K562 (cell line): ENCODE data around the gene MLLT3. TPM values are rescaled to one million over a fixed set of nuclear protein-coding genes. Genes with fewer than 3 reads are reported as not detected.

Experiments
- ATAC-seq: fragments of 200-7000 bp; cut with Tn5 transposase; 3 replicates; pipeline ENCODE4 v1.9.1; 2020; ENCODE audit warnings: moderate library complexity
- BruUV-seq: library from RNA; stranded (reverse); fragments of 400-500 nt; replicated peaks from 2 replicates; lab custom pipeline; 2021; lab: Mats Ljungman, UMichigan
- CTCF ChIA-PET: fragments of 300-600 bp; formaldehyde crosslinking; extraction: SDS; loops from one replicate; lab custom pipeline; 2021; ENCODE audit warnings: low intra/inter-chr PET ratio; lab: Yijun Ruan, JAX
- POLR2A ChIA-PET: fragments of 300-600, 350-650 bp; sonication (Branson Sonifier 250); formaldehyde crosslinking; extraction: SDS; loops from one replicate; lab custom pipeline; 2021; ENCODE audit warnings: antibody characterized with exemption, inconsistent platforms; lab: Yijun Ruan, JAX
- DNase-seq, 4 experiments: peaks; one replicate each; pipeline versions ENCODE4 v3.0.0 to v3.0.0-alpha.2; 2011 to 2018; ENCODE audit warnings: low spot score in 3 of 4, mixed read lengths in 3 of 4; ENCODE audit errors: extremely low read depth in 1 of 4
- FAIRE-seq: peaks from 2 replicates; lab custom pipeline; 2011; peaks lifted over from hg19 to GRCh38; lab: Jason Lieb, UNC
- H2AFZ ChIP-seq: 2 replicates; pipeline ENCODE4 v1.6.0; 2011; ENCODE audit warnings: low read depth, low read length, control low read depth, inconsistent platforms
- H3K27ac ChIP-seq: fragments of 200-600 bp; 3 replicates; pipeline ENCODE4 v1.8.0; 2011; ENCODE audit warnings: low read depth, mild to moderate bottlenecking, control low read depth, inconsistent platforms, low read length, moderate library complexity, mixed read lengths; ENCODE audit errors: extremely low read depth
- H3K27me3 ChIP-seq, 2 experiments: fragments of 300-600 bp in 1 of 2; 2 replicates in 1 of 2; 3 replicates in 1 of 2; pipeline versions ENCODE4 v1.6.0 to v1.8.0; 2011; ENCODE audit warnings: inconsistent platforms in 2 of 2, low read length in 2 of 2, mild to moderate bottlenecking in 1 of 2, mixed read lengths in 1 of 2, moderate library complexity in 1 of 2; ENCODE audit not compliant: control insufficient read depth in 2 of 2, insufficient read depth in 2 of 2
- H3K36me3 ChIP-seq: fragments of 300-600 bp; 3 replicates; pipeline ENCODE4 v1.8.0; 2011; ENCODE audit warnings: mild to moderate bottlenecking, low read length, inconsistent platforms; ENCODE audit not compliant: control insufficient read depth, insufficient read depth
- H3K4me1 ChIP-seq, 2 experiments: fragments of 200-600 bp in 1 of 2; replicated peaks in 1 of 2; 2 replicates in 1 of 2; 3 replicates in 1 of 2; pipeline versions ENCODE4 v1.5.1 to v1.8.0; 2011; ENCODE audit warnings: inconsistent platforms in 2 of 2, low read length in 2 of 2, mild to moderate bottlenecking in 1 of 2, mixed read lengths in 1 of 2, moderate library complexity in 1 of 2; ENCODE audit not compliant: control insufficient read depth in 2 of 2, insufficient read depth in 2 of 2
- H3K4me2 ChIP-seq: 2 replicates; pipeline ENCODE4 v1.6.1; 2011; ENCODE audit warnings: low read length, control low read depth, inconsistent platforms, mixed read lengths; ENCODE audit not compliant: insufficient read depth
- H3K4me3 ChIP-seq: fragments of 200-600 bp; sonication (generic), shearing (Covaris generic); 2 replicates; pipeline ENCODE4 v1.5.1; 2016; ENCODE audit warnings: control low read depth, inconsistent platforms
- H3K79me2 ChIP-seq: fragments of 200-600 bp; 3 replicates; pipeline ENCODE4 v1.8.0; 2011; ENCODE audit warnings: low read length, inconsistent platforms; ENCODE audit not compliant: control insufficient read depth, insufficient read depth
- H3K9ac ChIP-seq, 2 experiments: 2 replicates each; pipeline versions ENCODE4 v1.6.0 to v1.6.1; 2011; ENCODE audit warnings: low read depth in 2 of 2, low read length in 2 of 2, control low read depth in 1 of 2, inconsistent platforms in 1 of 2, mild to moderate bottlenecking in 1 of 2, mixed read lengths in 1 of 2; ENCODE audit not compliant: insufficient read depth in 1 of 2
- H3K9me1 ChIP-seq: one replicate; pipeline ENCODE4 v1.6.0; 2011; ENCODE audit warnings: inconsistent platforms, mild to moderate bottlenecking, low read length, moderate library complexity; ENCODE audit not compliant: control insufficient read depth, insufficient read depth
- H3K9me3 ChIP-seq: replicated peaks from 2 replicates; pipeline ENCODE4 v1.5.1; 2011; ENCODE audit warnings: low read depth, low read length, inconsistent platforms; ENCODE audit not compliant: control insufficient read depth, insufficient read depth
- H4K20me1 ChIP-seq: replicated peaks from 2 replicates; pipeline ENCODE4 v1.6.1; 2011; ENCODE audit warnings: low read length, inconsistent platforms, mixed read lengths; ENCODE audit not compliant: control insufficient read depth, insufficient read depth
- CHD4 ChIP-seq: fragments of 200-600 bp; sonication (generic); IDR thresholded peaks from 3 replicates; pipeline ENCODE4 v1.6.1; 2012; ENCODE audit warnings: low read depth, mild to moderate bottlenecking, mixed read lengths, low read length, inconsistent platforms; ENCODE audit not compliant: insufficient read depth, insufficient replicate concordance, poor library complexity, severe bottlenecking
- CREB1 ChIP-seq, 2 experiments: sonication (generic) in 1 of 2; formaldehyde crosslinking in 1 of 2; IDR thresholded peaks; 2 replicates each; pipeline versions ENCODE4 v1.6.1 to v1.8.0; 2012 to 2022; ENCODE audit warnings: inconsistent platforms in 1 of 2, mild to moderate bottlenecking in 1 of 2, missing genetic modification reagents in 1 of 2, moderate library complexity in 1 of 2
- EP400 ChIP-seq: fragments of 450-650 bp; IDR thresholded peaks from 2 replicates; pipeline ENCODE4 v1.6.1; 2017; ENCODE audit warnings: antibody characterized with exemption, mild to moderate bottlenecking, moderate library complexity
- LCOR ChIP-seq: sonication (generic); formaldehyde crosslinking; IDR thresholded peaks from 2 replicates; pipeline ENCODE4 v1.8.0; 2022; ENCODE audit warnings: mild to moderate bottlenecking, missing genetic modification reagents
- NCOR1 ChIP-seq: fragments of 450-650 bp; IDR thresholded peaks from 2 replicates; pipeline ENCODE4 v1.6.1; 2016; ENCODE audit warnings: mild to moderate bottlenecking, moderate library complexity
- WGBS: fragments of 100-300 bp; shearing (Covaris generic); methylation state at CpG from one replicate; pipeline ENCODE4 v1.1.6; 2016; ENCODE audit warnings: low coverage, mixed read lengths; ENCODE audit not compliant: insufficient coverage; ENCODE audit errors: missing lambda C conversion rate; 5-methylcytosine and 5-hydroxymethylcytosine counted together
- in situ Hi-C: fragments of 300-500 bp; cut with MboI; formaldehyde crosslinking; loops from 4 replicates; pipeline ENCODE4 v1.15.0; 2018; ENCODE audit warnings: inconsistent platforms, mixed read lengths
- intact Hi-C: fragments of 100-400 bp; cut with micrococcal nuclease; formaldehyde crosslinking; loops from 2 replicates; pipeline ENCODE4 v1.14.2; 2022
- polyA plus RNA-seq, 8 experiments: library from polyadenylated mRNA; depleted of rRNA in 4 of 8; stranded (reverse) in 5 of 8; unstranded in 3 of 8; fragments of >200 nt; fragmentation: Nextera tagmentation in 2 of 8; fragmentation: Illumina TruSeq in 1 of 8; extraction: Ambion mirVana in 2 of 8; extraction: Trizol in 1 of 8; gene quantifications; 2 replicates each; pipeline versions ENCODE4 v1.2.1 to v1.2.3, GENCODE V29; 2011 to 2014; ENCODE audit warnings: inconsistent platforms in 1 of 8, missing spikeins in 1 of 8
- total RNA-seq, 7 experiments: library from RNA; depleted of rRNA in 6 of 7; stranded (reverse); fragments of >200 nt in 6 of 7; fragmentation: Illumina TruSeq in 2 of 7; extraction: Trizol in 2 of 7; gene quantifications; 2 replicates each; pipeline versions ENCODE4 v1.2.1 to v1.2.3, GENCODE V29; 2011 to 2021; ENCODE audit warnings: low replicate concordance in 1 of 7
- TF ChIP-seq, protein P1 (sequence below): fragments of 450-650 bp; formaldehyde crosslinking; IDR thresholded peaks from 2 replicates; pipeline ENCODE4 v1.4.0; 2020; ENCODE audit warnings: mild to moderate bottlenecking, moderate library complexity
- TF ChIP-seq, protein P2 (sequence below): fragments of 250-450 bp; sonication (Bioruptor Pico); IDR thresholded peaks from 2 replicates; pipeline ENCODE4 v1.5.0; 2020; ENCODE audit warnings: mild to moderate bottlenecking, borderline replicate concordance
- TF ChIP-seq, protein P3 (sequence below): sonication (generic); formaldehyde crosslinking; IDR thresholded peaks from 2 replicates; pipeline ENCODE4 v1.8.0; 2022; ENCODE audit warnings: mild to moderate bottlenecking, missing genetic modification reagents, borderline replicate concordance

MLLT3 gene
- total and polyA plus RNA-seq, 9 of the 15 experiments (the other 6 are each of a cell fraction or from before 2014, with no cell fraction given), result 0.07 to 0.42 (median 0.22) TPM; not detected in 4

DNA sequence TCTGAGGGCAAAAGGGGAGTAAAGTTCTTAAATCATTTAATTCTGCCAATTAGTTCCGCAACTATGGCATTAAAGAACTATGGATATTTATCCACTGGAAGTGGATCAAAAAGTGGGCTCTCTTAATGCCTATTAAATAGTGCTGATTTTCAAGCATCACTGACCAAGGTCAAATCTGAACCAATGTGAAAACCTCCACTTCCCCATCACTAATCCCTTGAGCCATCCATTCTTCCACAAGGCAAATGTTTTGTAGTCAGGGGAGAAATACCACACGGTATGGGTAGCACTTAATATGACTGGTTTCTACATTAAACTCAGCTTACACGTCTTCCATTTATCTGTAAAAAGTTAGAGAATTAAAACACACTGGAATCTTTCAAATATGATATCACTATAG is 57.6 kb downstream of the MLLT3 start:
- CTCF ChIA-PET, result no interaction called here
- no peak for FAIRE-seq
- intact Hi-C loops, result no loop called here

DNA sequence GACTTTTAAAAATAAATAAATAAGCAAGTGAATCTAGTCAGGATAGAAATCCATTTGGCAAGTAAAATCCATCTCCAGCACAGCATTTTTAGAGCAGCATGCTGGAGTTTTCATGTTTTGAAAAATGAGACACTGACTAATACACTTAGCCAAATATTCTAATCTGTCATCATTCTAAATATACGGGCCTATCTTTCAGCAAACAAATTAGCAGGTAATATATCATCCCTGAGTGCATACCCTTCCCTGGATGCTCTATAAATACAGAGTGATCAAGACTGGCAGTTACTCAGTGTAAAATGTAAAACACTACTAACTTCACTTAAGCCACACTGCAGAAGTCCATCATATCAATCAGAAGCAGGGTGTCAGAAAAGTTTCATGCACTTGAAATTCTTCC is 58.4 kb downstream of the MLLT3 start:
- Histone ChIP-seq H3K79me2 (no peaks in the 10 kb centered on the region), H3K27me3 (no peaks in the 10 kb centered on the region), H4K20me1 (no peaks in the 10 kb centered on the region), H3K36me3 (no peaks in the 10 kb centered on the region), H3K9me3 (no peaks in the 10 kb centered on the region), H3K4me3 (no peak overlapping the region), H3K4me1 (no peaks in the 10 kb centered on the region), H3K9ac (no peak overlapping the region), H3K9me1 (no peaks in the 10 kb centered on the region), H3K27ac (no peak overlapping the region), H3K4me2 (no peak overlapping the region), H2AFZ (no peak overlapping the region)
- WGBS, result 0% methylated on average over 1 of the region's 1 CpG
- intact Hi-C loops, result no loop called here
- no peak for FAIRE-seq
- BruUV-seq, result no TSS peak
- in situ Hi-C loops, result no loop called here
- no peak for ATAC-seq
- no peak for DNase-seq
- ChIA-PET POLR2A (no interaction called here), CTCF (no interaction called here)
- TF ChIP-seq, protein P1, sequence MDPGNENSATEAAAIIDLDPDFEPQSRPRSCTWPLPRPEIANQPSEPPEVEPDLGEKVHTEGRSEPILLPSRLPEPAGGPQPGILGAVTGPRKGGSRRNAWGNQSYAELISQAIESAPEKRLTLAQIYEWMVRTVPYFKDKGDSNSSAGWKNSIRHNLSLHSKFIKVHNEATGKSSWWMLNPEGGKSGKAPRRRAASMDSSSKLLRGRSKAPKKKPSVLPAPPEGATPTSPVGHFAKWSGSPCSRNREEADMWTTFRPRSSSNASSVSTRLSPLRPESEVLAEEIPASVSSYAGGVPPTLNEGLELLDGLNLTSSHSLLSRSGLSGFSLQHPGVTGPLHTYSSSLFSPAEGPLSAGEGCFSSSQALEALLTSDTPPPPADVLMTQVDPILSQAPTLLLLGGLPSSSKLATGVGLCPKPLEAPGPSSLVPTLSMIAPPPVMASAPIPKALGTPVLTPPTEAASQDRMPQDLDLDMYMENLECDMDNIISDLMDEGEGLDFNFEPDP (CRISPR knock-in tag), result no peak
- TF ChIP-seq NCOR1, result no peak
- TF ChIP-seq, protein P2, sequence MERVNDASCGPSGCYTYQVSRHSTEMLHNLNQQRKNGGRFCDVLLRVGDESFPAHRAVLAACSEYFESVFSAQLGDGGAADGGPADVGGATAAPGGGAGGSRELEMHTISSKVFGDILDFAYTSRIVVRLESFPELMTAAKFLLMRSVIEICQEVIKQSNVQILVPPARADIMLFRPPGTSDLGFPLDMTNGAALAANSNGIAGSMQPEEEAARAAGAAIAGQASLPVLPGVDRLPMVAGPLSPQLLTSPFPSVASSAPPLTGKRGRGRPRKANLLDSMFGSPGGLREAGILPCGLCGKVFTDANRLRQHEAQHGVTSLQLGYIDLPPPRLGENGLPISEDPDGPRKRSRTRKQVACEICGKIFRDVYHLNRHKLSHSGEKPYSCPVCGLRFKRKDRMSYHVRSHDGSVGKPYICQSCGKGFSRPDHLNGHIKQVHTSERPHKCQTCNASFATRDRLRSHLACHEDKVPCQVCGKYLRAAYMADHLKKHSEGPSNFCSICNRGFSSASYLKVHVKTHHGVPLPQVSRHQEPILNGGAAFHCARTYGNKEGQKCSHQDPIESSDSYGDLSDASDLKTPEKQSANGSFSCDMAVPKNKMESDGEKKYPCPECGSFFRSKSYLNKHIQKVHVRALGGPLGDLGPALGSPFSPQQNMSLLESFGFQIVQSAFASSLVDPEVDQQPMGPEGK (CRISPR knock-in tag), result no peak
- no peak for TF ChIP-seq CHD4
- no peak for TF ChIP-seq CREB1 (IDR thresholded peaks at IDR 0.05)
- TF ChIP-seq CREB1 (CRISPR knock-in tag; IDR thresholded peaks at IDR 0.05), result no peak

More for the DNA sequence above, 57.6 kb downstream of the MLLT3 start:
- no peak overlapping the region for H3K9ac ChIP-seq
- no TSS peak for BruUV-seq
- H3K27ac ChIP-seq, result no peak overlapping the region
- H3K79me2 ChIP-seq, result no peaks in the 10 kb centered on the region
- in situ Hi-C loops, result no loop called here
- no peak for ATAC-seq
- TF ChIP-seq EP400, result no peak
- TF ChIP-seq, protein P3, sequence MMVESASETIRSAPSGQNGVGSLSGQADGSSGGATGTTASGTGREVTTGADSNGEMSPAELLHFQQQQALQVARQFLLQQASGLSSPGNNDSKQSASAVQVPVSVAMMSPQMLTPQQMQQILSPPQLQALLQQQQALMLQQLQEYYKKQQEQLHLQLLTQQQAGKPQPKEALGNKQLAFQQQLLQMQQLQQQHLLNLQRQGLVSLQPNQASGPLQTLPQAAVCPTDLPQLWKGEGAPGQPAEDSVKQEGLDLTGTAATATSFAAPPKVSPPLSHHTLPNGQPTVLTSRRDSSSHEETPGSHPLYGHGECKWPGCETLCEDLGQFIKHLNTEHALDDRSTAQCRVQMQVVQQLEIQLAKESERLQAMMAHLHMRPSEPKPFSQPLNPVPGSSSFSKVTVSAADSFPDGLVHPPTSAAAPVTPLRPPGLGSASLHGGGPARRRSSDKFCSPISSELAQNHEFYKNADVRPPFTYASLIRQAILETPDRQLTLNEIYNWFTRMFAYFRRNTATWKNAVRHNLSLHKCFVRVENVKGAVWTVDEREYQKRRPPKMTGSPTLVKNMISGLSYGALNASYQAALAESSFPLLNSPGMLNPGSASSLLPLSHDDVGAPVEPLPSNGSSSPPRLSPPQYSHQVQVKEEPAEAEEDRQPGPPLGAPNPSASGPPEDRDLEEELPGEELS (CRISPR knock-in tag), result no peak
- no peak for TF ChIP-seq LCOR
- no peak for DNase-seq
- H3K9me3 ChIP-seq, result no peaks in the 10 kb centered on the region
- POLR2A ChIA-PET, result interaction anchor here (0.5 kb wide), 1 partner anchor 50 kb away, joined by 3 read pairs; no protein-coding TSS in a partner anchor
- no peaks in the 10 kb centered on the region for H3K9me1 ChIP-seq
- H3K4me1 ChIP-seq, result no peaks in the 10 kb centered on the region
- H3K27me3 ChIP-seq, result no peaks in the 10 kb centered on the region
- no peak overlapping the region for H3K4me2 ChIP-seq
- H2AFZ ChIP-seq, result no peak overlapping the region
- 0% methylated on average over 3 of the region's 3 CpGs for WGBS
- H3K4me3 ChIP-seq, result no peak overlapping the region
- H3K36me3 ChIP-seq, result no peaks in the 10 kb centered on the region
- H4K20me1 ChIP-seq, result no peaks in the 10 kb centered on the region
